T-helper 1 cell treated with Interleukin-12 subunit alpha and Interleukin-12 subunit beta and Interleukin-4 antibody, amounts not matched to agents 30 ng/mL and 1 ng/mL, for 36 hours (primary cell): ENCODE data around the gene RRP12. TPM values are rescaled to one million over a fixed set of nuclear protein-coding genes. Genes with fewer than 3 reads are reported as not detected.

Experiments
- intact Hi-C: fragments of 100-400 bp; cut with micrococcal nuclease; formaldehyde crosslinking; loops from one replicate; pipeline ENCODE4 v1.15.1; 2024
- total RNA-seq: library from RNA; stranded (reverse); gene quantifications from 2 replicates; pipeline ENCODE4 v1.2.3, GENCODE V29; 2022

The RRP12 gene
- total RNA-seq, 1 donor from 2014 or later, result 36.9 TPM

- intact Hi-C loops, result loop anchor here (1.0 kb wide), 1 partner anchor 60 kb away; no protein-coding TSS in a partner anchor
Measured at GRCh38 chr10:97336942-97337831, 64.0 kb downstream of the RRP12 start.

- intact Hi-C loops, result no loop called here
Measured at GRCh38 chr10:97336446-97336845, 64.7 kb downstream of the RRP12 start.

GRCh38 chr10:97336006-97336405, 65.1 kb downstream of the RRP12 start:
- intact Hi-C loops, result no loop called here

GRCh38 chr10:97335188-97335619, 65.9 kb downstream of the RRP12 start:
- intact Hi-C loops, result loop anchor here (1.0 to 2.0 kb wide), 2 partner anchors 402 to 799 kb away; partner anchors contain the start of genes R3HCC1L and ZFYVE27

- intact Hi-C loops, result loop anchor here (1.0 to 5.0 kb wide), 9 partner anchors 42 to 800 kb away; partner anchors contain the start of genes ARHGAP19, EXOSC1, LCOR and MMS19
Measured at GRCh38 chr10:97334370-97335175, 66.6 kb downstream of the RRP12 start, which contains the start of gene FRAT2. Gene FRAT2 (minus strand): TSS chr10:97334729. CDS start chr10:97334572, 157 bp downstream.

GRCh38 chr10:97333601-97334369, 67.4 kb downstream of the RRP12 start:
- intact Hi-C loops, result loop anchor here (1.0 to 5.0 kb wide), 9 partner anchors 13 to 501 kb away; partner anchors contain the start of genes ARHGAP19, EXOSC1, LCOR and MMS19

GRCh38 chr10:97333351-97333600, 67.9 kb downstream of the RRP12 start:
- intact Hi-C loops, result loop anchor here (1.0 to 5.0 kb wide), 3 partner anchors 13 to 501 kb away; partner anchors contain the start of genes EXOSC1, LCOR and ZDHHC16

- intact Hi-C loops, result loop anchor here (1.0 to 5.0 kb wide), 3 partner anchors 12 to 500 kb away; partner anchors contain the start of genes EXOSC1, LCOR and ZDHHC16
Measured at GRCh38 chr10:97332591-97333350, 68.4 kb downstream of the RRP12 start.

- intact Hi-C loops, result loop anchor here (5.0 kb wide), 2 partner anchors 116 to 499 kb away; partner anchors contain the start of genes EXOSC1, LCOR and ZDHHC16
Measured at GRCh38 chr10:97331153-97331703, 69.9 kb downstream of the RRP12 start.

- intact Hi-C loops, result loop anchor here (5.0 kb wide), 2 partner anchors 118 to 497 kb away; partner anchors contain the start of genes EXOSC1, LCOR and ZDHHC16
Measured at GRCh38 chr10:97329766-97330165, 71.4 kb downstream of the RRP12 start.

- intact Hi-C loops, result no loop called here
Measured at GRCh38 chr10:97328646-97329453, 72.3 kb downstream of the RRP12 start.

- intact Hi-C loops, result no loop called here
Measured at GRCh38 chr10:97327348-97328294, 73.5 kb downstream of the RRP12 start.

- intact Hi-C loops, result no loop called here
Measured at GRCh38 chr10:97325754-97326153, 75.4 kb downstream of the RRP12 start.

GRCh38 chr10:97323501-97323900, 77.6 kb downstream of the RRP12 start:
- intact Hi-C loops, result loop anchor here (5.0 kb wide), 1 partner anchor 736 kb away; the partner anchor contains the start of gene TM9SF3

GRCh38 chr10:97321804-97322190, 79.3 kb downstream of the RRP12 start:
- intact Hi-C loops, result loop anchor here (2.0 to 5.0 kb wide), 2 partner anchors 33 to 734 kb away; partner anchors contain the start of gene TM9SF3

- intact Hi-C loops, result loop anchor here (2.0 to 5.0 kb wide), 2 partner anchors 34 to 734 kb away; partner anchors contain the start of gene TM9SF3
Measured at GRCh38 chr10:97321032-97321803, 79.9 kb downstream of the RRP12 start.
